Parathyroid adenoma (tissue), 2 donors: ENCODE results near the gene DGKQ.

ENCODE experiments used
- H2AFZ ChIP-seq: fragments of 300-600 bp; sonication (generic); one replicate; pipeline ENCODE4 v1.7.0; 2017; ENCODE audit warnings: antibody characterized with exemption, mild to moderate bottlenecking
- H3K27ac ChIP-seq: fragments of 300-600 bp; sonication (generic); one replicate; pipeline ENCODE4 v1.7.0; 2017
- H3K27me3 ChIP-seq: fragments of 300-600 bp; sonication (generic); one replicate; pipeline ENCODE4 v1.7.0; 2017; ENCODE audit warnings: low read length; ENCODE audit not compliant: control insufficient read depth, insufficient read depth
- H3K36me3 ChIP-seq: fragments of 300-600 bp; sonication (generic); one replicate; pipeline ENCODE4 v1.7.0; 2017; ENCODE audit warnings: low read length; ENCODE audit not compliant: control insufficient read depth, insufficient read depth
- H3K4me1 ChIP-seq: fragments of 300-600 bp; sonication (generic); one replicate; pipeline ENCODE4 v1.7.0; 2017; ENCODE audit warnings: control low read depth
- H3K4me2 ChIP-seq: fragments of 300-600 bp; sonication (generic); one replicate; pipeline ENCODE4 v1.7.0; 2017; ENCODE audit warnings: low read length
- H3K4me3 ChIP-seq: fragments of 300-600 bp; sonication (generic); one replicate; pipeline ENCODE4 v1.7.0; 2017; ENCODE audit warnings: low read depth, low read length
- H3K79me2 ChIP-seq: fragments of 300-600 bp; sonication (generic); one replicate; pipeline ENCODE4 v1.7.0; 2017; ENCODE audit warnings: control low read depth
- H3K9ac ChIP-seq: fragments of 300-600 bp; sonication (generic); one replicate; pipeline ENCODE4 v1.7.0; 2017; ENCODE audit warnings: mild to moderate bottlenecking
- H3K9me3 ChIP-seq: fragments of 300-600 bp; sonication (generic); one replicate; pipeline ENCODE4 v1.7.0; 2017; ENCODE audit warnings: low read length; ENCODE audit not compliant: control insufficient read depth
- TF ChIP-seq, protein P1 (sequence below): fragments of 300-600 bp; sonication (generic); IDR thresholded peaks from one replicate; pipeline ENCODE4 v1.7.0; 2017; ENCODE audit warnings: antibody characterized with exemption, mild to moderate bottlenecking
- donor health status: primary hyperparathyroidism.

The DGKQ gene

DNA sequence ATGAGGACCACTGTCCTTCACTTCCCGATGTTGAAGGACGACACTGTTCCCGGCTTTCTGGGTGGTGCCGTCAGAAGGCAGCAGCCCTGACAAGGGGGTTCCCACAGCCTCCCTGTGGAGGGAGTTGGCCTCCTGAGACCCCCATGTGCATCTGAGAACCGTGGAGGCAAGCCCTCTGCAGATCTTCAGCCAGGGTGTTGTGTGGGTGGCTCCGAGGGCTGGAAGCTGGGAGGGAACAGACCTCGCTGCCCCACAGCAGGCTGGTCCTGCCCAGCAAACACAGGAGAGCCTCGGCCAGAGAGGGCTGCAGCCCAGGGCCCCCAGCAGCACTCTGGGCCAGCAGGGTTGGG lies 16.2 kb downstream of the DGKQ start:
- TF ChIP-seq, protein P1, sequence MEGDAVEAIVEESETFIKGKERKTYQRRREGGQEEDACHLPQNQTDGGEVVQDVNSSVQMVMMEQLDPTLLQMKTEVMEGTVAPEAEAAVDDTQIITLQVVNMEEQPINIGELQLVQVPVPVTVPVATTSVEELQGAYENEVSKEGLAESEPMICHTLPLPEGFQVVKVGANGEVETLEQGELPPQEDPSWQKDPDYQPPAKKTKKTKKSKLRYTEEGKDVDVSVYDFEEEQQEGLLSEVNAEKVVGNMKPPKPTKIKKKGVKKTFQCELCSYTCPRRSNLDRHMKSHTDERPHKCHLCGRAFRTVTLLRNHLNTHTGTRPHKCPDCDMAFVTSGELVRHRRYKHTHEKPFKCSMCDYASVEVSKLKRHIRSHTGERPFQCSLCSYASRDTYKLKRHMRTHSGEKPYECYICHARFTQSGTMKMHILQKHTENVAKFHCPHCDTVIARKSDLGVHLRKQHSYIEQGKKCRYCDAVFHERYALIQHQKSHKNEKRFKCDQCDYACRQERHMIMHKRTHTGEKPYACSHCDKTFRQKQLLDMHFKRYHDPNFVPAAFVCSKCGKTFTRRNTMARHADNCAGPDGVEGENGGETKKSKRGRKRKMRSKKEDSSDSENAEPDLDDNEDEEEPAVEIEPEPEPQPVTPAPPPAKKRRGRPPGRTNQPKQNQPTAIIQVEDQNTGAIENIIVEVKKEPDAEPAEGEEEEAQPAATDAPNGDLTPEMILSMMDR = no peak
- no peak overlapping the region for H3K4me3 ChIP-seq
- H3K27me3 ChIP-seq = no peaks in the 10 kb centered on the region
- H3K9me3 ChIP-seq = no peaks in the 10 kb centered on the region
- H3K36me3 ChIP-seq = no peaks in the 10 kb centered on the region
- no peak overlapping the region for H3K27ac ChIP-seq
- H3K4me2 ChIP-seq = no peak overlapping the region
- no peaks in the 10 kb centered on the region for H3K79me2 ChIP-seq
- no peak overlapping the region for H3K9ac ChIP-seq
- no peaks in the 10 kb centered on the region for H3K4me1 ChIP-seq
- no peak overlapping the region for H2AFZ ChIP-seq

DNA sequence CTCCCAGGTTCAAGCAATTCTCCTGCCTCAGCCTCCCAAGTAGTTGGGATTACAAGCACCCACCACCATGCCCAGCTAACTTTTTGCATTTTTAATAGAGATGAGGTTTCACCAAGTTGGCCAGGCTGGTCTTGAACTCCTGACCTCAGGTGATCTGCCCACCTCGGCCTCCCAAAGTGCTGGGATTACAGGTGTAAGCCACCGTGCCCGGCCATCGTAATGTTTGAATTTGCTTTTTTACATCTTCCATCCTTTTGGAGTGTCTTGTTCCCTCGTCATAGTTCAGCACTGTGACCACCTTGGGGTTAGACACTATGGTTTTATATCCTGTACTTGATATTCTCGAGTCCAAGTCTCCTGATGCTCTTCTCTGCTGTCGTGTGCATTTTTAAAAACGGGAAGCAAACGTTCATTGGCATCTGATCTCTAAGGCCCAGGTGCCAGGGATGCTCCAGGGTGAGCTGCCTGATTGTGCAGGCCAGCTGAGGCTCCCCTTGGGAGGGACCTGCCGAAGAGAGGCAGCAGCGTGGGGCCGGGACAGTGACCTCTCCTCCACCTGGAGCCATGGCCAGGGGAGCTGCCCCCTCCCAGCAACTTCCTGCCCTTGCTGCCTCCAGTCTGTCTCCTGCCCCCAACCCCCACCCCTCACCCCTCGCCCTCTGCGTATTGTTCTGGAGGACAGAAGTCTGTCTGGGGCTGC lies 16.7 kb downstream of the DGKQ start:
- Histone ChIP-seq H3K27ac (no peak overlapping the region), H3K4me1 (no peaks in the 10 kb centered on the region), H3K36me3 (no peaks in the 10 kb centered on the region), H3K79me2 (no peaks in the 10 kb centered on the region), H3K9ac (no peak overlapping the region), H2AFZ (no peak overlapping the region), H3K27me3 (no peaks in the 10 kb centered on the region), H3K4me3 (no peak overlapping the region), H3K9me3 (no peaks in the 10 kb centered on the region), H3K4me2 (no peak overlapping the region)
- TF ChIP-seq, protein P1 = no peak

DNA sequence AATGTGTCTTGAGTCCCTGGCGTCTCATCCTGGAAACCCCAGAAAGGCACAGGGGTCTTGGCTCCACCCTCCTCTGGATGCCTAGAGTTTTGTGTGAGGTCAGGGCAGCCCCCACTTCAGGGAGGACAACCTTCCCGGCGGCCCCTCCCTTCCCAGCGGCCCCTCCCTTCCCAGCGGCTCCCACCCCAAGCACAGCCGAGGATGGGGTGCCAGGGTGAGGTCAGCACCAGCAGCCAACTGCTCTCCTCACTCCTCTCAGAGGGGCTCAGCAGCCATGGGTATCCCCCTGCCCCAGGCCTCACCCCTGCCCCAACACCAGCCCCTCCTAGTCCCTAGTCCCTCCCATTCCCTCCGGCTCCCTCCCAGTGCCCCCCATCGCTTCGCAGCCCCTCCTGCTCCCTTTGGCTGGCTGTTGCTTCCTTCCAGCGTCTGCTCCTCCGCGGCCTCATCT lies 17.4 kb downstream of the DGKQ start:
- no peaks in the 10 kb centered on the region for H3K79me2 ChIP-seq
- no peak overlapping the region for H3K27ac ChIP-seq
- no peak overlapping the region for H3K9ac ChIP-seq
- no peaks in the 10 kb centered on the region for H3K9me3 ChIP-seq
- no peak overlapping the region for H2AFZ ChIP-seq
- no peaks in the 10 kb centered on the region for H3K4me1 ChIP-seq
- no peaks in the 10 kb centered on the region for H3K36me3 ChIP-seq
- no peak overlapping the region for H3K4me2 ChIP-seq
- TF ChIP-seq, protein P1 = no peak
- H3K27me3 ChIP-seq = no peaks in the 10 kb centered on the region
- H3K4me3 ChIP-seq = no peak overlapping the region

DNA sequence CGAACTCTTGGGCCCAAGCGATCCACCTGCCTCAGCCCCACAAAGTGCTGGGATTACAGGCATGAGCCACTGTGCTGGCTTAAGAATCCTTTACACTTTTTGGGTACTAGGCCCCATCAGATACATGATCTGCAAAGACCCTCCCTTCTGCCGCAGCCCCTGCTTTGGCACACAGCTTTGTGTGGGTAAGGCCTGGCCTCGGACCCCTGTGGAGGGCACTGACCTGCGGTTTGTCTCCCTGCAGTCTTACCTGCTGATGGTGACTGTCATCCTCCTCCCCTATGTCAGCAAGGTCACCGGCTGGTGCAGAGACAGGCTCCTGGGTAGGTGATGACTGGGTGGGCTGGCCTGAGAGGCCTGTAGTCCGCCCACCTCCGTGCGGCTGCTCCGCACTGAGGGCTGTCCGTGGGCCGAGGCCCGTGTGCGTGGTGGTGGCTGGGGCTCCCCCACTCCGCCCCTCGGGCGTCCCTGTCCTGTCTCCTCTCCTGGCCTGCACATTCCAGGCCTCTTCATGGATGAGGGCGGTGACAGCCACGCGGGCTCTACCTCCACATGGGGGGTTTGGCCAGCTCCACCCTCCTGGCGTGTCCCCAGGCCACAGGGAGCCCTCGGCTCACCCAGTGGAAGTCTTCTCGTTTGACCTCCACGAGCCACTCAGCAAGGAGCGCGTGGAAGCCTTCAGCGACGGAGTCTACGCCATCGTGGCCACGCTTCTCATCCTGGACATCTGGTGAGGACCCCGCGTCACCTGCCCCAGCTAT lies 18.0 kb downstream of the DGKQ start:
- TF ChIP-seq, protein P1 = no peak
- no peak overlapping the region for H2AFZ ChIP-seq

More for the DNA sequence above, 18.0 kb downstream of the DGKQ start:
- Histone ChIP-seq H3K9me3 (no peaks in the 10 kb centered on the region), H3K4me3 (no peak overlapping the region), H3K36me3 (no peaks in the 10 kb centered on the region), H3K9ac (no peak overlapping the region), H3K4me2 (no peak overlapping the region), H3K79me2 (no peaks in the 10 kb centered on the region), H3K27ac (no peak overlapping the region), H3K4me1 (no peaks in the 10 kb centered on the region), H3K27me3 (no peaks in the 10 kb centered on the region)
